ENCODE measurements around the gene AEBP1. TPM values are rescaled to one million over a fixed set of nuclear protein-coding genes. Genes with fewer than 3 reads are reported as not detected.

Gene AEBP1
- total and polyA plus RNA-seq, 2 of the 4 experiments (the other 2 are of a cell fraction), result 1.1 to 5.7 TPM

- Histone ChIP-seq H3K27me3 (ENCODE audit: control insufficient read depth, insufficient read depth, low read length) (no peaks in the 10 kb centered on the region), H3K23ac (ENCODE audit: low read depth, low read length) (no peak overlapping the region), H2AK5ac (ENCODE audit: low read depth, low read length) (no peak overlapping the region), H3K56ac (ENCODE audit: extremely low read depth, insufficient read depth, low read length) (no peak overlapping the region), H2AFZ (replicated peaks; ENCODE audit: low read length, poor library complexity) (no peak overlapping the region), H3K9me1 (ENCODE audit: insufficient read depth, low read length) (no peaks in the 10 kb centered on the region), H3K9ac (ENCODE audit: low read depth, low read length) (no peak overlapping the region), H4K91ac (ENCODE audit: insufficient read depth, low read depth, low read length) (no peak overlapping the region), H3K4me2 (ENCODE audit: low read depth, low read length) (no peak overlapping the region), H3K4me3 (ENCODE audit: insufficient read depth, low read depth, low read length) (no peak overlapping the region), H3K36me3 (ENCODE audit: control insufficient read depth, insufficient read depth, low read length) (peaks cover 42% of the 10 kb centered on the region), H2BK20ac (ENCODE audit: low read depth, low read length) (no peak overlapping the region), H2BK15ac (ENCODE audit: low read depth, low read length) (no peak overlapping the region), H4K20me1 (ENCODE audit: insufficient read depth, low read length) (peaks cover 30% of the 10 kb centered on the region), H3K27ac (ENCODE audit: insufficient read depth, low read length) (no peak overlapping the region), H4K5ac (ENCODE audit: low read depth, low read length) (no peak overlapping the region), H2AK9ac (replicated peaks; ENCODE audit: low read depth, low read length, poor library complexity) (peak overlapping the region; percentile 15), H3K4ac (ENCODE audit: low read depth, low read length) (no peak overlapping the region), H2BK120ac (ENCODE audit: low read depth, low read length) (no peak overlapping the region), H3K14ac (replicated peaks; ENCODE audit: low read depth, low read length) (no peak overlapping the region), H3K9me3 (ENCODE audit: control insufficient read depth, insufficient read depth, low read length) (no peaks in the 10 kb centered on the region), H3K79me1 (ENCODE audit: low read depth in 1 of 2, low read length in 2 of 2) (0 out of 4 replicates have a peak, but pooled peaks cover 0 to 4% of the 10 kb centered on the region in 2 experiments), H4K8ac (ENCODE audit: low read depth in 2 of 2, low read length in 2 of 2) (no peak overlapping the region), H3K18ac (ENCODE audit: low read depth, low read length) (no peak overlapping the region), H2BK5ac (ENCODE audit: low read depth, low read length, poor library complexity, severe bottlenecking) (no peak overlapping the region), H3K4me1 (ENCODE audit: control insufficient read depth, insufficient read depth, low read length) (peaks cover 7% of the 10 kb centered on the region)
- dilution Hi-C loops (cut with HindIII; ENCODE audit: low sequenced_read_pairs, unreplicated experiment) (no loop called here), intact Hi-C loops (cut with micrococcal nuclease) (no loop called here), in situ Hi-C loops (cut with MboI; ENCODE audit: low sequenced_read_pairs) (no loop called here)
- TF ChIP-seq RCOR1 (IDR thresholded peaks at IDR 0.05; ENCODE audit: insufficient replicate concordance, low read length) (no peak), RAD21 (IDR thresholded peaks at IDR 0.05; ENCODE audit: low read length) (no peak), MXI1 (IDR thresholded peaks at IDR 0.05; ENCODE audit: borderline replicate concordance, low read depth, low read length) (no peak), FOS (IDR thresholded peaks at IDR 0.05; ENCODE audit: low read depth, low read length) (no peak), CTCF (conservative IDR thresholded peaks at IDR 0.05; ENCODE audit: low read depth, low read length) (no peak), CHD1 (IDR thresholded peaks at IDR 0.05; ENCODE audit: low read depth, low read length) (no peak), RFX5 (IDR thresholded peaks at IDR 0.05; ENCODE audit: low read depth, low read length) (no peak), MAZ (IDR thresholded peaks at IDR 0.05; ENCODE audit: borderline replicate concordance, low read depth, low read length) (no peak), MAFK (IDR thresholded peaks at IDR 0.05; ENCODE audit: low read depth, low read length) (no peak), POLR2A (IDR thresholded peaks at IDR 0.05; ENCODE audit: low read depth, low read length) (no peak), CEBPB (IDR thresholded peaks at IDR 0.05; ENCODE audit: low read depth, low read length) (no peak)
- ChIA-PET POLR2A (ENCODE audit: unreplicated experiment) (no interaction called here), CTCF (no interaction called here)
- WGBS, 2 experiments (ENCODE audit: extremely low coverage in 2 of 2, insufficient read length in 1 of 2), result 100% methylated on average over 1 of the region's 3 CpGs; no CpG with 5 or more reads in 1 of the 2 experiments
- BruUV-seq (replicated peaks), result no TSS peak
- ATAC-seq (ENCODE audit: low read depth) (no peak), DNase-seq (no peak)
Measured at GRCh38 chr7:44062903-44063295, 41.2 kb upstream of the AEBP1 start.
